ENCODE results near the gene PARVA. TPM values are rescaled to one million over a fixed set of nuclear protein-coding genes. Genes with fewer than 3 reads are reported as not detected.

PARVA gene
- total and polyA plus RNA-seq, 2 of the 4 experiments (the other 2 are of a cell fraction) = 65.2 to 80.2 TPM

DNA sequence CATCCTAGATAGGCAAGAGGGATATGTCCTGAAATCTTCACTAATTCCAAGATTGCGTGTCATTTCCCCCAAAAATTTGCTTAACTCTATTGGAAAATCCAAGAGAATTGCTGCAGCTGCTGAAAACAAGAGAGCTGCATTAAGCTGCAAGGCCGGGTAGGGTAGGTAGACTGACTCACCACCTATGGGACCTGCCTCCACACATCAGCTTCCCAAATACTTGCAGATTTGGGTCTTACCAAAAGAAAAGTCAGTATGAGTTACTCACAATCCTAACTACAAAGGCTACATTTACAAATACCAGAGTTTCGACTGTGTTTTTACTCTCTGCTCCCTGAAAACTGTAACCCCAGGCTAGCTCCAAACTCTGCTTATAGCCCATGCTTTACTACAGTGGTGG, 154.3 kb downstream of the PARVA start:
- Histone ChIP-seq H2BK120ac (ENCODE audit: low read depth, low read length) (no peak overlapping the region), H3K79me1 (ENCODE audit: low read depth in 1 of 2, low read length in 2 of 2) (peaks cover 8 to 47% of the 10 kb centered on the region in 2 experiments; a peak in 3 of 4 replicates), H4K20me1 (ENCODE audit: insufficient read depth, low read length) (peaks cover 5% of the 10 kb centered on the region; the same call in 1 of the 2 replicates), H4K5ac (ENCODE audit: low read depth, low read length) (no peak overlapping the region; the same call in 1 of the 2 replicates), H2BK15ac (ENCODE audit: low read depth, low read length) (no peak overlapping the region), H3K9me1 (ENCODE audit: insufficient read depth, low read length) (peaks cover 42% of the 10 kb centered on the region), H2BK5ac (ENCODE audit: low read depth, low read length, poor library complexity, severe bottlenecking) (peak overlapping the region; percentile 25), H3K27me3 (ENCODE audit: control insufficient read depth, insufficient read depth, low read length) (no peaks in the 10 kb centered on the region), H3K9ac (ENCODE audit: low read depth, low read length) (no peak overlapping the region), H3K14ac (replicated peaks; ENCODE audit: low read depth, low read length) (peak overlapping the region; percentile 79; the same call in 1 of the 2 replicates), H2AK9ac (replicated peaks; ENCODE audit: low read depth, low read length, poor library complexity) (no peak overlapping the region), H2AFZ (replicated peaks; ENCODE audit: low read length, poor library complexity) (no peak overlapping the region), H3K56ac (ENCODE audit: extremely low read depth, insufficient read depth, low read length) (no peak overlapping the region), H3K23ac (ENCODE audit: low read depth, low read length) (0 out of 2 replicates have a peak overlapping the region, but pooled peaks have one; percentile 40), H3K9me3 (ENCODE audit: control insufficient read depth, insufficient read depth, low read length) (no peaks in the 10 kb centered on the region), H3K18ac (ENCODE audit: low read depth, low read length) (0 out of 2 replicates have a peak overlapping the region, but pooled peaks have one; percentile 19), H2BK20ac (ENCODE audit: low read depth, low read length) (no peak overlapping the region), H3K4me3 (ENCODE audit: insufficient read depth, low read depth, low read length) (no peak overlapping the region), H3K36me3 (ENCODE audit: control insufficient read depth, insufficient read depth, low read length) (peaks cover 22% of the 10 kb centered on the region), H4K91ac (ENCODE audit: insufficient read depth, low read depth, low read length) (no peak overlapping the region; the same call in 1 of the 2 replicates), H3K27ac (ENCODE audit: insufficient read depth, low read length) (0 out of 2 replicates have a peak overlapping the region, but pooled peaks have one; percentile 6), H3K4ac (ENCODE audit: low read depth, low read length) (no peak overlapping the region), H4K8ac (ENCODE audit: low read depth in 2 of 2, low read length in 2 of 2) (peak overlapping the region in 1 of 2 experiments; percentile 14; a peak in 1 of 4 replicates), H3K4me2 (ENCODE audit: low read depth, low read length) (no peak overlapping the region), H2AK5ac (ENCODE audit: low read depth, low read length) (peak overlapping the region; percentile 84; the same call in 1 of the 2 replicates), H3K4me1 (ENCODE audit: control insufficient read depth, insufficient read depth, low read length) (peaks cover 24% of the 10 kb centered on the region)
- dilution Hi-C loops (cut with HindIII; ENCODE audit: low sequenced_read_pairs, unreplicated experiment) (no loop called here), intact Hi-C loops (cut with micrococcal nuclease) (no loop called here), in situ Hi-C loops (cut with MboI; ENCODE audit: low sequenced_read_pairs) (loop anchor here (10.0 kb wide), 1 partner anchor 373 kb away; no protein-coding TSS in a partner anchor)
- DNase-seq (peak; percentile 72), ATAC-seq (ENCODE audit: low read depth) (peak; percentile 13; the same call in 1 of the 2 replicates)
- POLR2A ChIA-PET (ENCODE audit: unreplicated experiment) = no interaction called here
- BruUV-seq (replicated peaks) = no TSS peak
- no peak for TF ChIP-seq CEBPB (IDR thresholded peaks at IDR 0.05; ENCODE audit: low read depth, low read length)
- no peak for TF ChIP-seq RCOR1 (IDR thresholded peaks at IDR 0.05; ENCODE audit: insufficient replicate concordance, low read length)
- TF ChIP-seq RFX5 (IDR thresholded peaks at IDR 0.05; ENCODE audit: low read depth, low read length) = no peak
- CTCF ChIA-PET = interaction anchor here (0.8 kb wide), 1 partner anchor 119 kb away, joined by 4 read pairs; no protein-coding TSS in a partner anchor
- WGBS, 2 experiments (ENCODE audit: extremely low coverage in 2 of 2, insufficient read length in 1 of 2) = 71% methylated on average over 1 of the region's 3 CpGs; no CpG with 5 or more reads in 1 of the 2 experiments
